Epithelial cell of esophagus (primary cell): ENCODE data around the gene ENDOU.

Experiments
- DNase-seq: peaks from one replicate; pipeline ENCODE4 v3.0.0; 2010; ENCODE audit warnings: low read depth
- H3K4me3 ChIP-seq: 2 replicates; pipeline ENCODE4 v1.5.1; 2011; ENCODE audit warnings: mild to moderate bottlenecking, low read length, control low read depth
- CTCF ChIP-seq: IDR thresholded peaks from 2 replicates; pipeline ENCODE4 v1.5.1; 2011; ENCODE audit warnings: low read depth, mild to moderate bottlenecking, low read length, control low read depth, inconsistent platforms; ENCODE audit not compliant: insufficient read depth; ENCODE audit errors: missing control alignments

The ENDOU gene

GRCh38 chr12:47715393-47715876 lies 9.9 kb downstream of the ENDOU start:
- DNase-seq, result peak; percentile 82
- peak; percentile 79 for TF ChIP-seq CTCF
- no peak overlapping the region for H3K4me3 ChIP-seq

- DNase-seq, result no peak
Observed at GRCh38 chr12:47714826-47715386, 10.4 kb downstream of the ENDOU start.

GRCh38 chr12:47712171-47712570 lies 13.1 kb downstream of the ENDOU start:
- DNase-seq, result no peak
- no peak for TF ChIP-seq CTCF
- H3K4me3 ChIP-seq, result no peak overlapping the region

More at GRCh38 chr12:47714826-47715386, 10.4 kb downstream of the ENDOU start:
- no peak for TF ChIP-seq CTCF
- H3K4me3 ChIP-seq, result no peak overlapping the region

GRCh38 chr12:47711448-47711847 lies 13.8 kb downstream of the ENDOU start:
- no peak for TF ChIP-seq CTCF
- H3K4me3 ChIP-seq, result no peak overlapping the region
- DNase-seq, result no peak

- DNase-seq, result no peak
- TF ChIP-seq CTCF, result no peak
- no peak overlapping the region for H3K4me3 ChIP-seq
Observed at GRCh38 chr12:47710278-47710677, 15.0 kb downstream of the ENDOU start.

GRCh38 chr12:47709671-47710070 lies 15.6 kb downstream of the ENDOU start:
- DNase-seq, result no peak
- no peak for TF ChIP-seq CTCF
- H3K4me3 ChIP-seq, result no peak overlapping the region

- TF ChIP-seq CTCF, result no peak
- no peak for DNase-seq
- no peak overlapping the region for H3K4me3 ChIP-seq
Observed at GRCh38 chr12:47709237-47709636, 16.1 kb downstream of the ENDOU start.
